SK-N-SH (cell line): ENCODE results near the gene POLD2. TPM values are rescaled to one million over a fixed set of nuclear protein-coding genes. Genes with fewer than 3 reads are reported as not detected.
A peak's percentile ranks its signal among the peaks of the same experiment; 100 is the strongest.

Experiments used
- CTCF ChIA-PET: fragments of 300-600, 350-600 bp; formaldehyde crosslinking; extraction: SDS; loops from one replicate; lab custom pipeline; 2021; lab: Yijun Ruan, JAX
- POLR2A ChIA-PET: fragments of 350-600 bp; sonication (Branson Sonifier 250); formaldehyde crosslinking; extraction: SDS; loops from one replicate; lab custom pipeline; 2020; ENCODE audit warnings: antibody characterized with exemption, inconsistent platforms; lab: Yijun Ruan, JAX
- DNase-seq: peaks from one replicate; pipeline ENCODE4 v3.0.0; 2012
- H2AFZ ChIP-seq: fragments of 200-600 bp; sonication (generic); 2 replicates; pipeline ENCODE4 v1.8.1; 2016; ENCODE audit warnings: antibody characterized with exemption, mild to moderate bottlenecking, low read depth
- H3F3A ChIP-seq: fragments of 200-600 bp; sonication (generic); replicated peaks from 2 replicates; pipeline ENCODE3; 2016; ENCODE audit warnings: antibody characterized with exemption, mild to moderate bottlenecking; ENCODE audit not compliant: insufficient read depth
- H3K27ac ChIP-seq, 2 experiments: fragments of 200-500 bp in 1 of 2; fragments of 200-600 bp in 1 of 2; sonication (Bioruptor generic) in 1 of 2; sonication (generic), shearing (Covaris generic) in 1 of 2; 2 replicates each; pipeline versions ENCODE4 v1.5.1 to v1.6.1; 2014 to 2016; ENCODE audit warnings: low read depth in 2 of 2, inconsistent platforms in 1 of 2, low read length in 1 of 2, mild to moderate bottlenecking in 1 of 2, mixed read lengths in 1 of 2
- H3K27me3 ChIP-seq: fragments of 200-600 bp; sonication (generic), shearing (Covaris generic); 2 replicates; pipeline ENCODE4 v1.6.1; 2016; ENCODE audit warnings: mixed run types; ENCODE audit not compliant: insufficient read depth
- H3K36me3 ChIP-seq, 2 experiments: fragments of 200-500 bp in 1 of 2; fragments of 200-600 bp in 1 of 2; sonication (Bioruptor generic) in 1 of 2; sonication (generic) in 1 of 2; replicated peaks in 1 of 2; 2 replicates each; pipeline versions ENCODE3 to v1.5.1; 2014 to 2016; ENCODE audit warnings: low read length in 1 of 2, mild to moderate bottlenecking in 1 of 2; ENCODE audit not compliant: insufficient read depth in 2 of 2, control insufficient read depth in 1 of 2
- H3K4me1 ChIP-seq, 2 experiments: fragments of 200-500 bp in 1 of 2; fragments of 200-600 bp in 1 of 2; sonication (Bioruptor generic) in 1 of 2; sonication (generic), shearing (Covaris generic) in 1 of 2; 2 replicates each; pipeline versions ENCODE4 v1.5.1 to v1.6.1; 2014 to 2016; ENCODE audit warnings: low read depth in 1 of 2, low read length in 1 of 2, mixed run types in 1 of 2; ENCODE audit not compliant: insufficient read depth in 2 of 2, control insufficient read depth in 1 of 2
- H3K4me2 ChIP-seq: fragments of 200-600 bp; sonication (generic), shearing (Covaris generic); 2 replicates; pipeline ENCODE4 v1.6.1; 2017; ENCODE audit warnings: mixed run types
- H3K4me3 ChIP-seq, 2 experiments: fragments of 200-500 bp in 1 of 2; fragments of 200-600 bp in 1 of 2; sonication (Bioruptor generic) in 1 of 2; sonication (generic), shearing (Covaris generic) in 1 of 2; 2 replicates each; pipeline versions ENCODE4 v1.5.1 to v1.8.1; 2014 to 2016; ENCODE audit warnings: low read depth in 2 of 2, inconsistent platforms in 1 of 2, low read length in 1 of 2, mild to moderate bottlenecking in 1 of 2, mixed read lengths in 1 of 2, moderate library complexity in 1 of 2
- H3K79me2 ChIP-seq: fragments of 200-600 bp; sonication (generic); 2 replicates; pipeline ENCODE4 v1.8.1; 2017; ENCODE audit warnings: mild to moderate bottlenecking; ENCODE audit not compliant: insufficient read depth
- H3K9ac ChIP-seq: fragments of 200-600 bp; sonication (generic); 2 replicates; pipeline ENCODE4 v1.6.1; 2017; ENCODE audit warnings: mixed run types
- H3K9me2 ChIP-seq: fragments of 200-600 bp; sonication (generic); 2 replicates; pipeline ENCODE4 v1.6.1; 2017; ENCODE audit warnings: mixed run types
- H3K9me3 ChIP-seq: fragments of 200-600 bp; sonication (generic); 2 replicates; pipeline ENCODE4 v1.6.1; 2017; ENCODE audit warnings: mixed run types, mild to moderate bottlenecking, moderate library complexity
- H4K20me1 ChIP-seq: fragments of 200-600 bp; sonication (generic); 2 replicates; pipeline ENCODE4 v1.6.1; 2017; ENCODE audit warnings: mild to moderate bottlenecking, mixed run types; ENCODE audit not compliant: insufficient read depth
- CHD2 ChIP-seq: fragments of 150-350 bp; IDR thresholded peaks from 2 replicates; pipeline ENCODE4 v1.6.1; 2018; ENCODE audit warnings: low read length; ENCODE audit not compliant: partially characterized antibody
- EP300 ChIP-seq, 2 experiments: IDR thresholded peaks; 2 replicates each; pipeline versions ENCODE4 v1.4.0 to v1.6.1; 2012; ENCODE audit warnings: borderline replicate concordance in 1 of 2, low read depth in 1 of 2, low read length in 1 of 2
- GATA2 ChIP-seq: sonication (generic); formaldehyde crosslinking; IDR thresholded peaks from 2 replicates; pipeline ENCODE4 v1.5.0; 2020; ENCODE audit warnings: mild to moderate bottlenecking, missing genetic modification reagents
- IRF3 ChIP-seq: fragments of 150-350 bp; IDR thresholded peaks from 2 replicates; pipeline ENCODE4 v1.6.1; 2016; ENCODE audit warnings: mild to moderate bottlenecking, low read depth, low read length
- JUND ChIP-seq: IDR thresholded peaks from 2 replicates; pipeline ENCODE4 v1.4.0; 2012
- MAX ChIP-seq: IDR thresholded peaks from 2 replicates; pipeline ENCODE4 v1.4.0; 2012; ENCODE audit warnings: low read depth
- MXI1 ChIP-seq: IDR thresholded peaks from 2 replicates; pipeline ENCODE4 v1.6.1; 2012; ENCODE audit warnings: mild to moderate bottlenecking, low read depth, low read length, improper control_type of control experiment
- NRF1 ChIP-seq: IDR thresholded peaks from 2 replicates; pipeline ENCODE4 v1.6.1; 2012; ENCODE audit warnings: low read depth, mild to moderate bottlenecking, low read length
- PBX3 ChIP-seq: IDR thresholded peaks from 2 replicates; pipeline ENCODE4; 2012
- RCOR1 ChIP-seq: fragments of 150-350 bp; IDR thresholded peaks from 2 replicates; pipeline ENCODE4 v1.6.1; 2017; ENCODE audit warnings: antibody characterized with exemption, low read length
- RFX5 ChIP-seq: IDR thresholded peaks from 2 replicates; pipeline ENCODE4 v1.6.1; 2012; ENCODE audit warnings: mild to moderate bottlenecking, improper control_type of control experiment, low read length
- RXRA ChIP-seq: IDR thresholded peaks from 2 replicates; pipeline ENCODE4 v1.4.0; 2012; ENCODE audit warnings: low read depth, mild to moderate bottlenecking, borderline replicate concordance
- SMC3 ChIP-seq: IDR thresholded peaks from 2 replicates; pipeline ENCODE4 v1.6.1; 2012; ENCODE audit warnings: low read depth, low read length, improper control_type of control experiment
- TEAD4 ChIP-seq: IDR thresholded peaks from 2 replicates; pipeline ENCODE4 v1.4.0; 2012; ENCODE audit warnings: mild to moderate bottlenecking, borderline replicate concordance; ENCODE audit not compliant: insufficient read depth
- USF1 ChIP-seq: IDR thresholded peaks from 2 replicates; pipeline ENCODE4 v1.4.0; 2012; ENCODE audit warnings: low read depth, borderline replicate concordance
- USF2 ChIP-seq: fragments of 150-350 bp; IDR thresholded peaks from 2 replicates; pipeline ENCODE4 v1.6.1; 2017; ENCODE audit warnings: antibody characterized with exemption, low read length, low read depth, borderline replicate concordance
- WGBS: methylation state at CpG from one replicate; pipeline ENCODE4 v1.1.6; 2017; ENCODE audit warnings: low lambda C conversion rate; 5-methylcytosine and 5-hydroxymethylcytosine counted together
- polyA plus RNA-seq, 3 experiments: library from polyadenylated mRNA; depleted of rRNA; stranded (reverse); fragments of >200 nt; gene quantifications; 2 replicates each; pipeline ENCODE4 v1.2.3, GENCODE V29; 2012

Gene POLD2
- polyA plus RNA-seq, 1 of the 3 experiments (the other 2 are of a cell fraction), result 194 TPM

GRCh38 chr7:44143646-44144250, 20.4 kb upstream of the POLD2 start:
- no peaks in the 10 kb centered on the region for H3K9me2 ChIP-seq
- no peaks in the 10 kb centered on the region for H3K36me3 ChIP-seq
- H3K4me2 ChIP-seq, result no peak overlapping the region
- H3K79me2 ChIP-seq, result no peaks in the 10 kb centered on the region
- H3K4me1 ChIP-seq, result peaks cover 0 to 15% of the 10 kb centered on the region in 2 experiments; a peak in 1 of 4 replicates
- no peaks in the 10 kb centered on the region for H3K27me3 ChIP-seq
- peaks cover 8% of the 10 kb centered on the region for H3F3A ChIP-seq
- H3K4me3 ChIP-seq, result no peak overlapping the region
- no peak overlapping the region for H3K27ac ChIP-seq
- ChIA-PET CTCF (no interaction called here), POLR2A (no interaction called here)
- no peak overlapping the region for H2AFZ ChIP-seq
- no peaks in the 10 kb centered on the region for H4K20me1 ChIP-seq
- DNase-seq, result peak; percentile 33
- no peak overlapping the region for H3K9ac ChIP-seq
- WGBS, result 83% methylated on average over 6 of the region's 6 CpGs
- TF ChIP-seq MAX (no peak), PBX3 (no peak), MXI1 (no peak), RFX5 (no peak), JUND (no peak)
- TF ChIP-seq, all 33 proteins: peak for 0
- H3K9me3 ChIP-seq, result no peaks in the 10 kb centered on the region

- H3K4me1 ChIP-seq, result peaks cover 0 to 20% of the 10 kb centered on the region in 2 experiments; a peak in 1 of 4 replicates
- no peaks in the 10 kb centered on the region for H3K9me2 ChIP-seq
- no peaks in the 10 kb centered on the region for H3K9me3 ChIP-seq
- ChIA-PET POLR2A (interaction anchor here (0.6 to 1.3 kb wide), 3 partner anchors 19 to 348 kb away, joined by 3 to 7 read pairs (median 5); partner anchors contain the start of gene POLD2), CTCF (interaction anchor here (0.7 to 2.0 kb wide), 2 partner anchors 11 to 19 kb away, joined by 4 to 11 read pairs; partner anchors contain the start of gene POLD2)
- H3F3A ChIP-seq, result peaks cover 8% of the 10 kb centered on the region
- no peaks in the 10 kb centered on the region for H3K79me2 ChIP-seq
- 89% methylated on average over 3 of the region's 4 CpGs for WGBS
- H3K9ac ChIP-seq, result no peak overlapping the region
- H3K4me2 ChIP-seq, result no peak overlapping the region
- no peak overlapping the region for H2AFZ ChIP-seq
- H3K27me3 ChIP-seq, result no peaks in the 10 kb centered on the region
- no peaks in the 10 kb centered on the region for H4K20me1 ChIP-seq
- TF ChIP-seq RCOR1 (no peak), TEAD4 (no peak), EP300 (IDR thresholded peaks at IDR 0.05; ENCODE audit: borderline replicate concordance in 1 of 2, low read depth in 1 of 2, low read length in 1 of 2) (no peak), RFX5 (no peak)
- no peak overlapping the region for H3K27ac ChIP-seq
- no peaks in the 10 kb centered on the region for H3K36me3 ChIP-seq
- peak; percentile 28 for DNase-seq
- no peak overlapping the region for H3K4me3 ChIP-seq
Measured at GRCh38 chr7:44142028-44142427, 18.7 kb upstream of the POLD2 start.

- Histone ChIP-seq H3K9ac (no peak within 1 kb of the TSS), H2AFZ (no peak within 1 kb of the TSS), H4K20me1 (no peaks in the 10 kb centered on the region), H3K36me3 (no peaks in the 10 kb centered on the region), H3F3A (peaks cover 8% of the 10 kb centered on the region), H3K9me2 (no peaks in the 10 kb centered on the region), H3K27me3 (no peaks in the 10 kb centered on the region), H3K4me3 (no peak within 1 kb of the TSS), H3K79me2 (no peaks in the 10 kb centered on the region), H3K4me1 (peaks cover 0 to 19% of the 10 kb centered on the region in 2 experiments; a peak in 1 of 4 replicates), H3K4me2 (no peak within 1 kb of the TSS), H3K27ac (no peak within 1 kb of the TSS), H3K9me3 (no peaks in the 10 kb centered on the region)
- DNase-seq, result peak; percentile 33
- CTCF ChIA-PET, result interaction anchor here (2.0 kb wide), 1 partner anchor 10 kb away, joined by 11 read pairs; no protein-coding TSS in a partner anchor
- 80% methylated on average over 6 of the region's 6 CpGs for WGBS
- POLR2A ChIA-PET, result interaction anchor here (0.7 to 1.3 kb wide), 2 partner anchors 18 to 77 kb away, joined by 5 to 7 read pairs; partner anchors contain the start of gene POLD2
- TF ChIP-seq NRF1 (no peak), GATA2 (CRISPR knock-in tag) (no peak), SMC3 (no peak), USF2 (no peak), RFX5 (no peak), RXRA (no peak), IRF3 (no peak), CHD2 (no peak), USF1 (no peak)
Measured at GRCh38 chr7:44141221-44141850, 18.0 kb upstream of the POLD2 start, which contains the start of gene MYL7. MYL7 (minus strand) TSS chr7:44141332; CDS start chr7:44141305, 27 bp downstream.
